GM18519 (cell line): ENCODE data around the gene SFN.
"Not testable (repeated sequence)": the region's sequence is repeated elsewhere in the genome, so short reads cannot be mapped to it uniquely, and the experiment has no call there.

Experiments used
- ATAC-seq: cut with Tn5 transposase; IDR thresholded peaks from one replicate; pipeline ENCODE4 v1.9.1; 2021; ENCODE audit warnings: mild to moderate bottlenecking, moderate library complexity; ENCODE audit not compliant: unreplicated experiment, low FRiP score

SFN gene

DNA sequence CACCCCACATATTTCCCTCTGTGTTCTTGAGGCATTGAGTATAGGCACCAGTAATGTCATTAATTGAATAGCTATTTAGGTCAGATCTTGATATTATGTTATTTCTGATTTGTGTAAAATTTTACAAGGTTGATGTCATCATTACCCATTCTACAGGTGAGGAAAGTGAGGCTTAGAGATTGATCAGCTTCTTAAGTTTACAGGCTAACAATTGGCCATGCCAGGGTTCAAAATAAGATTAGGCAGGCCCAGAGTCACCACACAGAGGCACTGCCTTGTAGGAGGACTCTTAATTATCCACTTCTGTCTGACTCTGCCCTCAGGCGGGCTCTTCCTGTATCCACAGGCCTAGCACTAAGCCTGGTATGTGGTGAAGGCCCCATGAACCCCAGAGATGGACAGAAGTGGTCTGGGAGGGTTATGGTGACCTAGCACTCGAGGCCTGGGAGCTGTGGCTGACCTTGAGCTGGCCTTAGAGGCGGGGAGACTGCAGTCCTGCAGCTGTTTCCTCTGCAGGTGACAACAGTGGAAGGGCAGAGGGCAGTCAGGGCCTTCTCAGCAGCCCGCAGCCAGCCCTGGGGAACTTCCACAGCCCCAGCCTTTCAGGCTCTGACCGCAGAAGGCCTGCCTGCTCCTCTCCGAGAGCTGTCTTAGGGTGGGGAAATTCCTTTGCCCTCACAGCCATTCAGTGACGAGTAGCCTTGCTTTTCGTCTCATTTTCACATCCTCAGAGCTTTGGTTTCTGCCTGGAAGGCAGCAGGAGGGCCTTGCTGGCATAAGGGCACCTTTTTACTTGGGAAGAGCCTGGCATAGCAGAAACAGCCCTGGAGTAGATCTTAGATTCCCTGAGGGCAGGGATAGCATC, 24.2 kb upstream of the SFN start:
- ATAC-seq, result peak; percentile 74

DNA sequence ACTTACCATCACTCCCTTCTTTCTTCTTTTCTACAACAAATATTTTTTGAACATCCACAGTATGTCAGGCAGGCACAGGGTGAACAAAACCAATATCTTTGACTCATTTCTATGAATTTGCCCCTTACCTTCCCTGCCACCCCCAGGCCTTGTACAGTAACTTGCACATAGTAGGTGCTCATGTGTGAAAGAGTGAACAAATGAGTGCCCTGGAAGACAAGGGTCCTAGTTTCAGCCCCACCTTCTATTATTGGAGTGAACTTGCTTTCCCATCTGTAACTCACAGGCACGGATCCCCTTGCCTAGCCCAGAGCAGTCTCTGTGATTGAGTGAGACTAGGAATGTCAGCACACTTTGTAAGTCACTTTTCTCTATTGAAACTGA, 23.6 kb upstream of the SFN start:
- no peak for ATAC-seq

DNA sequence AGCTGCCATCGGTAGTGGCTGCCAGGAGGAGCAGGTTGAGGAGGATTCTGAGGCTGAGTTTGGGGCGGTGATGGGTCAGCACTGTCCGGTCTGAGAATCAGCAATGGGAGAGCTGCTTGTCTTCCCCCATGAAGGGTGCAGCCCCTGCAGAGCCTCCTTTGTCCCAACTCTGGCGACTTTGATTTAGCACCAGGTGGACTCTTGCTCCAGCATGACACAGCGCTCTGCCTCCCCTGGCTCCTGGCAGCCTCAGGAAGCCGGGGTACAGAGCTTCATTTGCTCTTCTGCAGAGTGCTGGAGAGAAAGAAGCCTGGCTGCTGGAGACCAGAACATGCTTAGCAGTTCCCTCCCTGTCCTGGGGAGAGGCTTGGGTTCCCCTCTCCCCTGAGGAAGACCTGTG, 23.2 kb upstream of the SFN start:
- ATAC-seq, result no peak

DNA sequence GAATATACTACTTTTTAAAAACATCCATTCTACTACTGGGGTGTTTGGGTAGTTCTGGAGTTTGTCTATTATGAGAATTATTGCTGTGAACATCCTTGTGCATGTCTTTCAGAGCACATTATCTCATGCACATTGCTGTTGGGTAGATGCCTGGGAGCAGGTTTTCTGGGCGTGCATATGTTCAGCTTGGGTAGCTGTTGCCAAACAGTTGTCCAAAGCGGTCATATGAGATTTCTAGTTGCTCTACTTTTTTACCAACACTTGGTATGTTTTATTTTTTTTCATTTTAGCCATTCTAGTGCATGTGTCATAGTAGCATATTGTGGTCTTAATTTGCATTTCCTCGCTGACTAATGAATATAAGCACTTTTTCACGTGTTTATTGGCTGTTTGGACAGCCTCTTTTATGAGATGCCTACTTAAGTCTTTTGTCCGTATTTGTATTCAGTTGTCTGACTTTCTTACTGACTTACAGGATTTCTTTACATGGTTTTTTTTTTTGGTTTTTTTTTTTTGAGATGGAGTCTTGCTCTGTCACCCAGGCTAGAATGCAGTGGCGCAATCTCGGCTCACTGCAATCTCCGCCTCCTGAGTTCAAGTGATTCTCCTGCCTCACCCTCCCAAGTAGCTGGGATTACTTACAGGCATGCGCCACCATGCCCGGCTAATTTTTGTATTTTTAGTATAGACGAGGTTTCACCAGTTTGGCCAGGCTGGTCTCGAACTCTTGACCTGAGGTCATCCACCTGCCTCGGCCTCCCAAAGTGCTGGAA, 18.3 kb upstream of the SFN start:
- ATAC-seq, result no peak

DNA sequence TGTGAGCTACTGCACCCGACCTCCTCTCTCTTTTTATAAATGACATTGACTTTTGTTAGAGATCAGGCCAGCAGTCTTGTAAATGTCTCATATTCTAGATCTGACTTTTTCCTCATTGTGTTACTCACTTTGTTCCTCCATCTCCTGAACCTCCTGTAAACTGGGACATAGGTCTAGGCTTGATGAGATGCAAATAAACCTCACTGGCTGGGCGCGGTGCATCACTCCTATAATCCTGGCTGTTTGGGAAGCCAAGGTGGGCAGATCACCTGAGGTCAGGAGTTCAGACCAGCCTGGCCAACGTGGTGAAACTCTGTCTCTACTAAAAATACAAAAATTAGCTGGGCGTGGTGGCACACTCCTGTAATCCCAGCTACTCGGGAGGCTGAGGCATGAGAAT, 15.1 kb upstream of the SFN start:
- not testable (repeated sequence) for ATAC-seq

DNA sequence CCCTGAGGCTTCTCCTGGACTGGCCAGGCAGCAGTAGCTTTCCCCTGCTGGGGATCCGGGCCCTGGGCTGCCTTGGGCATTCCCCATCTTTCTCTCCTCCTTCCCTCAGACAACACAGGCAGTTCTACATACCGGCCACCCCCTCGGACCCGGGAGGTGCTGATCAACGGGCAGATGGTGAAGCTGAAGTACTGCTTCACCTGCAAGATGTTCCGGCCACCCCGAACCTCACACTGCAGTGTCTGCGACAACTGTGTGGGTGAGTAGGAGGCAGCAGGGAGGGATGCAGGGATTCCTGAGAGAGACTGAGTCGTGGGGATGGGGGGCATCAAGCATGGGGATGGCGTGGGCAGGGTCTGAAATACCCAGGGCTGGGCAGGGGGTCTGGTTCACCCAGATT, 14.4 kb upstream of the SFN start:
- ATAC-seq, result no peak

DNA sequence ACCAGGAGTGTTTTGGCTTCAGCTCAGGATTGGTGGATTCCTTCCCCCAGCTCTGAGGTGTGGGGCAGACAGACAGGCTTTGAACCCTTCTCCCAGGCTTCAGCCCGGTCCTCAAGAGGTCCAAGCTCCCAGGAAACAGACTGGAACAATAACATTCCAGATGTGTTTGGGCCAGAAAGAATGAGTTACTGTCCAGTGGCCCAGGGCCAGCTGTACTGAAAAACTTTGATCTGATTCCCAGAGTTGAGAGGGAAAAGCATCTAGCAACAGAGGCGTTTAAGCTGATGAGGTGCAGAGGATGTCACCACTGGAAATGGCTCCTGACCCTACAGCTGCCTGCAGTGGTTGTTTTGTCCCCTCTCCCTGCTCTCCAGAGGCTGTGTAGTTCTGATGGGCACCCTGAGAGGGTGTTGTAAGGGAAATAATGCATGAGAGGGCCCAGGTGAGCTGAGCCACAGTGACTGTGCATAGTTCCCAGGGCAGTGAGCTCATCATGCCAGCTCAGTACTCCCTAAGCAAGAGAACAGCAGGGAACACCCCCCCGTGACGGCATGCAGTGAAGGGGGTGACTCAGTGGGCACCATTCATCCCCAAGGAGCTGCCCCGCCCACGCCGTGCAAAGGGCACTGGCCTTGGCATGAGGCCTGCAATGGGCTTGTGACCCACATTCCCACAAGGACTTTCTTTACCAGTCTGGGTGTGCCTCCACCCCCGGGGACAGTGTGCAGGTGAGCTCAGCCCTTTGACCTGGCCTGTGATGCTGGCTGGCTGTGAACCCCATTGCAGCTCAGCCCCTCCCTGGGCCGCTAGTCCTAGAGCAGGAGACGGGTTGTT, 13.8 kb upstream of the SFN start:
- ATAC-seq, result no peak

DNA sequence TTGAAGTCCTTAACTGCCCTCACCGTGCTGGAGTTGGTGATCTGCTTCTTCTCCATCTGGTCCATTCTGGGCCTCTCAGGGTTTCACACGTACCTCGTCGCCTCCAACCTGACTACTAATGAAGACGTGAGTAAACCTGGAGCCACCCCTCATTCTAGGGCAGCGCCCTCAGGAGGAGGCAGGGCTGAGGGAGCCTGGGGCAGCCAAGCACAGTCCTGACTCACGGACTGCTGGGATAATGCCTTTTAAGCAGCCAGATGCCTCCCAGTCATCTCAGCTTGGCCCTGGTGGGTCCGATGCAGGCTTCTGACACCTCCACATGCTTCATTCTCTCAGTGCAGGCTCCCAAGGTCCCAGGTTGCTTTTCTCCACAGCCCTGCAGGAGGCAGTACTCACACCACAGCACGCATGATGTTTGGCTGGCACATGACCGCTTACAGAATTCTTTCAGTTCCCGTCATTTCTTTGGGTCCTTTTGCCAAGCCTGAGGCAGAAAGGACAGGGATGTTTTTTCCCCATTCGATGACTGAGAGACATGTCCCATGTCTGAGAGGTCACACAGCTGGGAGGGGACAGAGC, 11.8 kb upstream of the SFN start:
- ATAC-seq, result no peak

DNA sequence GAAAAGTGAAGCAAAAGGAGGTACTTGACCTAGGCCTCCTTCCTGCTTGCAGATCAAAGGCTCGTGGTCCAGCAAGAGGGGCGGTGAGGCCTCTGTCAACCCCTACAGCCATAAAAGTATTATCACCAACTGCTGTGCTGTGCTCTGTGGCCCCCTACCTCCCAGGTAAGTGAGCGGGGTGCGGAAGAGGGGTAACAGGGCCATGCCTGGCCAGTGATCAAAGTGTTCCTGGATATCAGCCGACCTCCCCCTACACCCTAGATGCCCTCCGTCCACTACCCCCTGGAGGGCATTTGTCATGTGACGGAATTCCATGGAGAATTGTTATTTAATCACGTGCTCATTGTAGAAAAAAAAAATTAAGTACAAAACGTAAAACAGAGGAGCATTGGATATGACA, 10.2 kb upstream of the SFN start:
- no peak for ATAC-seq

DNA sequence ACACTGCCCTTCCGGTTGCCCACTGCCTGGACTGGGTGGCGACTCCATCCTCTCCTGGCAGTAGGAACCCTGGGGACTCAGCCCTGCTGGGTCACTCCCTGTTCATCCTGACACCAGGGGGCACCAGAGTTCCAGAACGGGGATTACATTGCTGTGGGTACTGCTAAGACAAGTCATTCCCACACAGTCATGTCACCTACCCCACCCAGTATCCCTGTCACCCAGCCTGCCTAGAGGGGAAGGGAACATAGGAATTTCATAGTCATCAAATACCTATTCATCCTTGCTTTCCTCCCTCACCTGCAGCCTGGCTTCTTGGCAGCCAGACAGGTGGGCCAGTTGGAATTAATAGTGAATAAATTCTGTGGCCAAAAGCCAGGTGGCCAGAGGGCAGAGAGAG, 9.8 kb upstream of the SFN start:
- ATAC-seq, result no peak

DNA sequence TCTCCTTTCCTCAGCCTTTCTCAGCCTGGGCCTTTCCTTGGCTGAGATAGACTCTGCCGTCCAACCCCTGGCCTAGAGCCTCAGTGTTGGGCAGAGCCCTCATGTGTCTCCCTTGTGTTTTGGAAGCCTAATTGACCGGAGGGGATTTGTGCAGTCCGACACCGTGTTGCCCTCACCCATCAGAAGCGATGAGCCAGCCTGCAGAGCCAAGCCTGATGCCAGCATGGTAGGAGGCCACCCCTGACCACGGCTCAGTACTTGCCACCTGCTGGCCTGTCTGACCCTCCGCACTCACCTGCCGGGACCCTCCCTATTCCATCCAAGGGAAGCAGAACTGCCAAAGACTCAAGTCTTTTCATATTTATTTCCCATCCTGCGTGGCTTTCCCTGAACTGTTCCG, 9.3 kb upstream of the SFN start:
- no peak for ATAC-seq

DNA sequence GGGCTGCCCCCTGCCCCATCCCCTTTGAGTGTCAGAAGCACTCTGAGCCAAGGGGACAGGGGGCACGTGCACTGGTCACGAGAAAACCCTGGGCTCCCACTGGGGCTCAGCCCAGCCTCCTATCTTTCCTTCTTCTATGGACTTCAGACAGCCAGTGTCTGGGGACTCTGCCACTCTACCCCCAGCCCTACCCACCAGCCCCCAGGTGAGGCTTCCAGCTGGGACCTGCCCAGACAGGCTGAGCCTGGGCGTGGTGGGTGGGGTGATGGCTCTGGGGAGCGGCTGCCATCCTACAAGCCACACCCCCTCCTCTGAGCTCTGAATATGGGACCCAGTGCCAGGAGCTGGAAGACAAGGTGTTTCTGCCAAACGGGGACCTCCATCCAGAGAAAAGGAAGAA, 8.0 kb upstream of the SFN start:
- ATAC-seq, result no peak

DNA sequence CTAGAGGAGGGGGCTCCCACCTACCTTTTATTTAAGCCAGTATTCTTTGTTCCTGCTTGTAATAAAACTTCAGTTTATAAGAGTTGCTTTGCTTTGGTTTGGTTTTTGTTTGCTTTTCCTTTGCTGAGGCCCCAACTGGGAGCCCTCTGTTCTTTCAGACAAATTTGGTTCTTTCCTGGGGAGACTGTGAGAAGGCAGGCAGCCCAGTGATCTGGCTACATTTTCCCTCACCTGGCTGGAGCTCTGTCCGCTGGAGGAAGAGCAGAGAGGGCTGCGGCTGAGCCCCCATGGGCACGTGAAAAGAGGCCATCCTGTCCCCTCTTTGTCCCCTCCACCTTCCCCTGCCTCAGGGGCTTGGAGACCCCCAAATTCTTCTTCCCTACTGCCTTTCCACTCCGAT, 7.3 kb upstream of the SFN start:
- no peak for ATAC-seq

DNA sequence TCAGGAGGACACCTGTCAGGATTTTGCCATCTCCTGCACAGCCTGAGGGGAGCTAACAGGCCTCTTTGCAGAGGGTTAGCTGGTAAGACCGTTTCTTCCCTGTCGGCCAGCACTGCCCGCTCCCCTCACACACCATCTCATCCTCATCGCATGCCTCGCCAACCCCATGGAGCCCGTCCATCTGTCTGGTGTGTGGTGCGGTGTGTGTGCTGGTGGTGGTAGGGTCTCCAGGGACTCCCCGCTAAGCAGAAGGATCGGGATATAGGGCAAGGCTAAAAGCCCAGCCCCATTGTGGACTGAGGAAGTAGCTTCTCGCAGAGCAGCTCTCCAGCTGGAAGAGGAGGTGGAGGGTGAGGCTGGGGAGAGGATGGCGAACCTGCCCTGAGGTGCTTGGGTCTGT, 6.8 kb upstream of the SFN start:
- ATAC-seq, result no peak

DNA sequence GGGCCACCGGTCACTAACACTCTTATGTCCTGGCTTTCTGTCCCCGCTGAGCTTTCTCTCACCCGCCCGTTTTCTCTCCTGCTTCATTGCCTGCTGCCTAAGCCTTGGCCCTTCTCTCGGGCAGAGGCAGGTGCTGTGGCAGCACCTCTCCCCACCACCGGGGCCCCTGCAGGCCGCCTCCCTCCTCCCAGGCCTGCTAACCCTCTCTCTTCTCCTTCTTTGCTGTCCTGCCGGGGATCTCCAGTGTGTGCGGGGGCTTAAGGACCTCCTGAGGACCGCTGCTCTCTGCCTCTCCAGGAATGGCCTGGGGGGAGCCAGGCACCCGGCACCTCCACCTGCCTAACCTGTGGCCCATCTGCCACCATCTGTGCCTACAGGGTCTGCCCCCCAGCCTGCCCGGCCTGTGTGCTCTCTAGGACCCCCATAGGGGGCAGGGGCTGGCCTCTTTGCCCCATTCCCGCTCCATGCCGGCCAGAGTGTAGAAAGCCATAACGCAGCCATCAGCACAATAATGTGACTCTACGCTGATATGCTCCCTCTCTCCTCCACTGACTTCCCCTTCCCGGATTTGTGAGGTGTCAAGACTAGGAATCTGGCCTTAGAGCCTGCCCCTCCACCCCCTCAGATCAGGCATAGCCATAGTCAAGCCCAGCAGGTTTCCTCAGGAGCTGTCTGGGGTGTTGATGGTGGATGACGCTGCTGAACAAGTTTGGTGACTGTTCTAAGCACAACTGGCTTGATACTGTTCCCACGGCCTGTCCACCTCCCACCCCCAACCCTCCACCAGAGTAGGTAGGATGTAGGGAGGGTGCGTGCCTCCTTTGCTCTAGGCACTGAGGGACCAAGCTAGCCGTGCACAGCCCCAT, 6.1 kb upstream of the SFN start:
- ATAC-seq, result no peak

DNA sequence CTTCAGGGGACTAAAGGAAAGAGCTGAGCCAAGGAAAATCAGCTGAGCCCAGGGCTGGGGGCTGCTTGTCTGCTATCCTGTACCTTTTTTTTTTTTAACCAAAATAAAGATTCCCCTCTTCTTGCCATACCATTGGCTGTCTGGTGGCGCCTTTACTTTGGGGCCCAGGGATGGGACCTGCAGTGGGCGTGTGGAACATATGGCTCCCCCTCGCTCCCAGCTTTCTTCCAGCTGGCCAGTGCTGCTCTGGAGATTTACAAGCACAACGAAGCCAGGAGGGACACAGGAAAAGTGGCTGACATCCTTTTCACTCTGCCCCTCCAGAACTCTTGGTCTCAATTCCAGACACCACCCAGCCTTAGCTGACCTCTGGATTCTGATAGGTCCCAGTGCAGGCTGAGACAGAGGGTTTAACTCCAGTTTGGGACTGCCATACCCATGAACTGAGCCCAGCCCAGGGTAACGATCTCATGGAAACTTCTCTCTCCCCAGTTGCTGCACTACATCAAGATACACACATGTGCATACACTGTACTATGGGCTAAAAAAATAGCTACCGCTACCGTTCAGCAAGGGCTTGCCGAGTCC, 5.4 kb upstream of the SFN start:
- ATAC-seq, result no peak

DNA sequence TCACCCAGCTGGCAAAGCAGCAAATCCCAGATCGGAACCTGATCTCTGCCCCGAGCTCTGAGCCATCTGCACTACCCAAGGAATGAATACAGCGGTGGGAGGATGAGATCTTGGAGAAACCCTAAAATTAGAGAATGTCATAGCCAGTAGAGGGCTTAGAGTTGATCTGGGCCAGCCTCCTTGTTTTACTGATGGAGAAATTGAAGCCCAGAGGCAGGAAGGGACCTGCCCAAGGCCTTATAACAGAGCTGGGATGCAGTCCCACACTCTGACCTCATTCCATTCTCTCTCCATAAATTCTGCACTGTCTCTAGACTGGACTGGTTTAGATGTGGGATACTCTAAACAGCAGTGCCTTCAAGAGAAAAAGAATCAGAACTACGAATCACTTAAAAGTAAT, 4.8 kb upstream of the SFN start:
- no peak for ATAC-seq

DNA sequence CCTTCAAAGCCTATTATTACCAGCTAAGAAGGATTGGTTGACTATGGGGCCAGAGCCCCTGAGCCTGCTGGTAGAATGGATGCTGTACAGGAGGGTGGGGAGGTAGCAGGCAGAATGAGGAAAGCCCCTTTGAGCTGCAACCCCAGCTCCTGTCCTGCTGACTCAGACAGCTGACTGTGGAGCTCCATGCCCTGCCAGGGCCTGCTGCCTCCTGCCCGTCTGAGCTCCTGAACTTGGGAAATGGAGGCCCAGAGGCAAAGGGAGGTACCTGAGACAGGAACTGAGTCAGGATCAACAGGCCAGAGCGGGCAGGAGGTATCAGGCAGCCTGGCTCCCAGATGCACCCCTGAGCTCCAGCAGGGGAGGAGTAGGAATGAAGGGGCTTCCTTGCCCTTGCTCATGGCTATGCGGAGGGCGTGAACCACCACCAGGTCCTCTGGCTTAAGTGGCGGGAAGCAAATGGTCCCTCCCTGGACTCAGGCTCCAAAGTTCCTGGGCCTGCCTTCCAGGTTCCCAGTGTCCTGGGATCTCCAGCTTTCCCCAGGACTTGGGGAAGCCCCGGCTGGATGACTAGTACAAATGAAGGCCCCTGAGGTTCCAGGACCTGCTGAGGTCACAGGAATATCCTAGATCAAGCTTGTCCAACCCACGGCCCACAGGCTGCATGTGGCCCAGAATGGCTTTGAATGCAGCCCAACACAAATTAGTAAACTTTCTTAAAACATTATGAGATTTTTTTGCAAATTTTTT, 3.9 kb upstream of the SFN start:
- no peak for ATAC-seq

DNA sequence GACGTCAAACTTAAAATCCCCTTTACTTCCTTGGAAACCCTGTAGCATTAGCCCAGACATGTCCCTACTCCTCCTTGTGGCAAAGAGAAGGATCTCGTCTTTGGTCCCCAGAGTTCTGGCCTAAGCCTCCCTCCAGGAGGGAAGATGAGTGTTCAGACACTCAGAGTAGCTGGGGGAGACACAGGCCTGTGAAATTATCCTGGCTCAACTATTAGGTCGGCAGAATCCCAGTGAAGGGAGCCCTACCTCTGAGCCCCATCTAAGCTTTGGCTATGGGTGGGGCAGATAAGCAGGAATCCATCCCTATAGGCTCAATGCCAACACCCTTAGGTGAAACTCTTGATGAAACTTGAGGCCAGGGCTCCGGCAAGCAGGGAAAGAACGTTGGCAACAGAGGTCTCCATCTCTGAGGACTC, 1.7 kb upstream of the SFN start:
- ATAC-seq, result no peak
